HG03135 (cell line): ENCODE results near the gene CHN1.

Experiments
- ATAC-seq: cut with Tn5 transposase; IDR thresholded peaks from one replicate; pipeline ENCODE4 v1.9.1; 2021; ENCODE audit warnings: mild to moderate bottlenecking, moderate library complexity; ENCODE audit not compliant: unreplicated experiment

CHN1 gene

DNA sequence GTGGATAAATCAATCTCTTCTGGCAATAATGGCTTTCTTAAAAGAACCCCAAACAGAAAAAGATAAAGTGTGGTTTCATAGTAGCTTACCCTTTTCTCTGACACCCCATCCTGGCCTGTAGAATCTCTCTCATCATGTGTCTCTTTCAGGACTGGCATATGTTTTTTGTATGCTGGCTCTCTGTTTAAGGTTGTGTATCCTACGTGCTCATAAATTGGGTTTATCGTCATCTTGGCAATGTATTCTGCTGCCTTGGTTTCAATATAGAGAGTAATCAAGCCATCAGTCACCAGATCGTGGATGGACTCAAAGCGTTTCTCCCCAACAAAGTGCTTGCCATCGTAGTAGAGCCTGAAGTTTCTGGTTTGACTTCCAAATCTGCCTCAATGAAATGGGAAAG lies 127.4 kb downstream of the CHN1 start:
- no peak for ATAC-seq

DNA sequence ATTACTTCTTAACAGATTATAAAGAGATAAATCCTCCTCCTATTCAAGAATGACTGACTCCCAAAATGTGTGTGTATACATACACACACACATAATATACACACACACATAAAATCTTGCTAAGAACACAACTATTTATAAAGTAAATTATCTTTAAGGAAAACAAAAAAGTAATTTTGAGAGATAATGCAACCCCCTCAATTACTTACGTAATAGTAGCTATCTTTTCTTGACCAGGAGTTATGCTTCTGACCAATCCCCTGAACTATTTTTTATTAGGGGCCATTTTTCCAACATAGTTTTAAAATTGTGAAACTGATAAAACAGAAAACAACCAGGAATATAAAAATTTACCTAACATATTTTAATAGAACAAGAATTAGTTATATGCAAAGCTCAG lies 127.9 kb downstream of the CHN1 start:
- ATAC-seq: no peak

DNA sequence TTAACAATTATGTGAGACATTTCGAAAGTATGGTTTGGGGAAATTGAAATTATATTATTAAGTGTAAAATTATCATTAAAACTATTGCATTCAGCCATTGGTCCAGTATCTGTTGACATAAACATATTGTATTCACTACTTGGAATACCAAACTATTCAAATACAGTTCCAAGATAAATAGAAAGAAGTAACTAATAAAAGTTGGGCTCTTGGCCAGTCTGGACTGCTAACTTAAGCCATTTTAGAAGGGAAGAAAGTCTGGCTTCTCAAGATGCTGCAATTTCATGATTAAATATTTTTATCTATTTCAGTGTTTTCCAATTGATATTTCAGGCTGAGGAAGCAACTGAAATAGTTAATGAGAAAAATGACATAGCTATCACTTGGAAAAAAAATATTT lies 131.1 kb downstream of the CHN1 start:
- no peak for ATAC-seq

DNA sequence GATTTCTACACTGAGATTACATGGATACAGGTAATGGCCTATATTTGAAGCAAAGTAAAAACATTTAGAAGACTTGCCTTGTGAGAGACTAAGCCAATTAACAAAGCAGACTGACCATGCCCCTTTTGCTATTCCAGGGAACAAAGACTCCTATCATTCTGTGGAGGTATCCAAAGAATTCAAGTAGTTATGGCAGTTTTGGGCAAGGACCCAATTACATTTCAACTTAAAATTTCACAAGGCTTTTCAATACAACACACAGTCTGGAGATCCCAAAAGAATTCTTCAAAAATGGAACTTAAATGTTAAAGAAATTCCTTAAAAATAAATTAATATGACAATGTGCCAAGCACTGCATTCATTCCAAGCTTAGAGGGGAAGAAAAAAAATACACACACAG lies 131.7 kb downstream of the CHN1 start:
- no peak for ATAC-seq

DNA sequence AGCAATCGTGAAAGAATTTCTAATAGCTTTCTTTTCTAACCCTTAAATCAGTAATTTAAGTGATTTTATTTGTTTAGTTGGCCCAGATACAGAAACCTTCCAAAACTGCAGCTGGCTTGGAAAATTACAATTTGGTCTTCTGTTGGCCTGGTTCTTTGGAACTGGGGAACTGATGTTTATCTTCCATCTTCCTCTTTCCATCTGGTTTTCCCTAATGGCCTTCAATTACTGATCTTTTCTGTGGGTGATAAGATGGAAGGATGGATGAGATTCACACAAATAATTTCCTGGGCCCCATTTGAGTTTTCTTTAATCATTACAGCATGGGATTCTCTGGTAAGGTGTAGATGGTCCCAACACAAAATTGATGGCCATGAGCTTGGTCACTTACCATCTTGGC lies 134.4 kb downstream of the CHN1 start:
- ATAC-seq: no peak

DNA sequence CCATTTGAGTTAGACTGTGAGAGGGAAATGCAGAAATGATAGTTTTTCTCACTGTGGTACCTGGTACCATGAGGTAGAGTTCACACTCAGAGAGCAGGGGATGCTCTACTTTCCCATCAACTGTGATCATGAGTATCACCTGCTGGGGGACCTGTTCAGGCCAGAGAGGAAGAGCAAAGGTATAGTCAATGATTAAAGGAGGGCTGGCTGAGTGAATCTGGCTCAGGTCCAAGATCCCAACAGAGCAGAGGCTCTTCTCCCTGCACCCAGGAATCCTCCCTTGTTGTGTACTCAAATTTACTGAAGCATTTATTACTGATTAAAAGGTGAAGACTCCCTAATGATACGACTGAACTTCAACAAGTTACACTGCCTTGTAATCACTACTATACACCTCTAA lies 136.3 kb downstream of the CHN1 start:
- no peak for ATAC-seq

DNA sequence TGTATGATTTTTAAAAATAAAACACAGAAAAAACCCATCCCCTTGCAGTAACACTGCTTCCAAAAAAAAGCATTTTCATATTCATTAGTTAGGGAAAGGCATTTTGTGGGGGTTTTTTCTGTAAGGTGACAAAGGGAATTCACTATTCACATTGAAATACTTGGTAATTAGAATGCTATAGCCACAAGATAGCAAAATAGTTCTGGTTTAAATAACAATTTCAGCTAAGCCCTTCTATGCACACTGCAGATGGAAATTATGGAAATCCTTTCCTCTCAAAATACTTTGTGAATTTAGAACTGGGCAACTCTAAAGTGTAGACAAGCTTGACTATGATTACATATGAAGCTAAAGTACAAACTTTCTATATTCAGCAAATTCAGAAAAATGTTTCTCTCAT lies 138.8 kb downstream of the CHN1 start:
- no peak for ATAC-seq

DNA sequence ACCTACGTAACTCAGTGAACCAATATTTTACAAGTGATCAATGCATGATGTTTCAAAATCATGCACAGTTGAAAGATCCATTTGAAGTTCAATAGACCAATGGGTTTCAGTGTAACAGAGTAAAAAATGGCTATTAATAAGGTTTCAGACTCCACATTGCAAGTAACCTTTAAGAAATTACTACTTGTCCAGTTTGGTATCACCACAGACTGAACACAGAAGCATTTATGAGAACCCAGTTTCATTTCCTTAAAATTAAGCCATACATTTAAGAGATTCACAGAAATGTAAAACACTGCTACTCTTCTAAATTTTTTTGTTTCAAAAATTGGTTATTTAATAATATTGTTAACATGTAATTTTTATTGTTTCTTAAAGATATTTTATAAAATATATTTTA lies 142.0 kb downstream of the CHN1 start:
- no peak for ATAC-seq

DNA sequence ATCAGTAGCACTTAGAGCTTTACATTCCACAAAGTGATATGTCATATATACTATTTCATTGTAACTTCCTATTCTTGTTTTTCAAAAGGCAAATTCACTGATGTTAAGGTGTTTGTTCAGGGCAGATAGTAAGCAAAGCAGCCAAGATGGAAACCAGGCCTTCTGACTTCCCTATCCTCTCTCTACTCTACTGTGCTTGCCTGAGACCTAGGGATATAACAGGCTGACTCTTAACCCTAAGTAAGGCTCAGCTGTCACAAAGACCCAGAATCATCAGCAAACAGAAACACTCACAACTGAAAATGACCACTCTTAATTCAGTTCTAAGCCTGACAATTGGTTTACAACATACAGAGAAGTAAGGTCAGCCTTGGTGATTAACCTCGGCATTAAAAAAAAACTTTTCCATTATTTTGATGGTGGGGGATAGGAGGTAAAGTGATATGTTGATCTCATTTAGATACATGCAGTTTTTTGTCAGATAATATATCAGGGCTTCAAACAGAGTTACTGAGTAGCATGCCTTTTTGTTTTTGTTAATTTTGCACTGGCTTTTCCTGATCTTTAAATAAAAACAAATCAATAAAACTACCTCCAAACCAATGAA lies 145.5 kb downstream of the CHN1 start:
- ATAC-seq: no peak

DNA sequence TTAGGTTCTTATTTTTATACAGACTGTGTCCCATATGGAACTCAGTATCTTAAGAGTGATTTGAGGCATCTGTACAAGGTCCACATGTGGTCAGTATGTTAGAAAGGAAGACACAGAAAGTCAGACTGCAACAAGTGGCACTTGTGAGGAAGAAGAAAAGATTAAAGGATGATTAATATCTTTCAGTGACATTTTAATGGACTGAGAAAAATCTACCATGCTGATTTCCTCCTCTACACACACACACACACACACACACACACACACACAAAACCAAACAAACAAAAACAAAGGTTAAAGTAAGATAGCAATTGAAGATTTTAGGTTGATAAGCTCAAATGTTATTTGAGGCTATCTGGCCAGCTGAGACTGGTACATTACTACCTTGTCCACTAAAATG lies 146.4 kb downstream of the CHN1 start:
- no peak for ATAC-seq

DNA sequence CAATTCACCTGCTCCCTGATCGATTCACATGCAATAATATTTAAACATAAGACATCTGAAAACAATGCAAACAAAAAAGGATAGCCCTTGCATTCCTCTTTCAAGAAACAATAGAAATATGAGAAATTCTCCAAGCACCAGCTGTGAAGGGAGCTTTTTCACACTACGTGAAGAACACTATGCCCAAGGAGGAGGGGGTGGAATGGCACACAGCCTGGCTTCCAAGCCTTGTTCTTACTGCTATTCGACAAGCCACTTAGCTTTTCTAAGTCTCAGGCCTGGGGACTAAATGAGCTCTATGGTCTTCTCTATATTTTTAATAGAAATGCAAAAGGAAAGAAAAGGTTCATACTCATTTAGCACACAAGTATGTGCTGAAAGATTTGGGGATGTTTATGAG lies 148.7 kb downstream of the CHN1 start:
- no peak for ATAC-seq

DNA sequence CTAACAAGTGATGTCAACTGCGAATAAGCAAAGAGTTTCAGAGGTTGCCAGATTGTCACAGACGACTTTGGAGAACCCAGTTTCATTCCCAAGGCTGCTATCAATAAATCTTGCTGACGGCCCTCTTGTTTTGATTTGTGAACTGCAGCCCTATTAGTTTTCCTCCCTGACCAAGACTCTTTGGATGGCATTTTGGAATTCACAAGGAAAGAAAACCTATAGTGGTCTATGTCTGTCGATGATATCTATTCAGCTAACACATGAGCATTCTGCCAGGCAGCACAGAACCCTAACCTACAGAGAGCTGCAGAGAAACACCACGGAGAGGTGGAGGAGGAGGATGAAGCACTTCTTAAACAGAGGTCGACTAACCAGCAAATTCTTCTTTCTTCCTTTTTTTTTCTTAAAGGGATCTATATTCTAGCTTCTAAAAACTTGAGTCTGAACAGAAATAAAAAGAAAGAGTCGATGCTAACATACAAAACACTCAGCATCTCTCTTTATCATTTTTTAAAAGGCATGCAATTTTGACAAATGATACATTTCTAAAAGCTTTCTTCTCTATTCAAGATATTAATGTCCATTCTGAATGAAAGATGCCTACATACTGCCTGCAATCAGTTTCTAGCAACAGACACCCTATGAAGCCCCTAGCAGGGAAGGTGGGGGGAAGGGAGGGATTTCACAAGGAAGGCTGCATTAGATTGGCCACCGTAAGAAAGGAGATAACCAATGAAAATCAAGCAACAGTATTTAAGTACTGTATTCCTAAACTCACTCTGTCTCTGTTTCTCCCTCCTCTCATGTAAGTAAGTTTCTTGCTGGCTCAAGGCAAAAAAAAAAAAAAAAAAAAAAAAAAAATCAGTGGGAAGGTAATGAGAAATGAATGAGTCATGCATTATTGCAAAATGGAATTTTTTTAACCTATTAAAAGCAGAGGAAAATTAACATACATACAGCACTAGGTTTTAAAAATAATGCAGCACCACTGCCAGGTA lies 157.9 kb downstream of the CHN1 start:
- ATAC-seq: no peak

DNA sequence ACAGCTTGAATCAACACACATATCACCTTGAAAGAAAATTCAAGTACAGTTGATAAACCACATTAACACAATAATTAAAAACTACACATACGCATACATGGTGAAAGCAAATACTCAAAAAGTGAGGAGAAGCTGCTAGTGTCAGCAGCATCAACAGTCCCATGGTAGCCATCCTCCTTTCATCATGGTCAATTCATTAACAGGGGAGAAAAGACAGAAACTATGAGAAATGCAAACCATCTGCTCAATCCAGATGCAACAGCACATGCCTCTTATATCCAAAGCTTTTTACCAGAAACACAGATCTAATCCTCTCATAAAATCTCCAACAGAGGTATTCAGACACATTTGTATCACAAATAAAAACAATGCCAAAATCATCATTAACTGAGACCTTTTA lies 159.0 kb downstream of the CHN1 start:
- ATAC-seq: no peak

DNA sequence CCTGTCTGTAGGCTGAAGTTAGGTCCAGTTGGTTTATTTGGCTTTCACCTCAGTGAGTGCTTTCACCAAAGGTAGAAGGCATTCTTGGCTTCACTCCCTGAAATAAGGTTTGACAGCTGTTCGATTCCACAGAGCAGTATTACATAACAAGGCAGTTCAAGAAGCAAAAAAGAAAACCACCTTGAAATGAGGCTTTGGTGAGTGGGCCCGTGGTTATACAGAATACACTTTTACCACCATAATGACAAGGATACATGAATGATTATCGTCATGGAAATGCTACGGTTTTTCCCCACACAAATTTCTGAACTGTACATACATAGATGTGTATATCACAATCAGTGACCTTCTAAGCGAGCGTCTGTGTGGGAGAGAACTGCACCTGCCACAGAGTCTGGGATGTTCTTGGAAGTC lies 160.9 kb downstream of the CHN1 start:
- no peak for ATAC-seq

DNA sequence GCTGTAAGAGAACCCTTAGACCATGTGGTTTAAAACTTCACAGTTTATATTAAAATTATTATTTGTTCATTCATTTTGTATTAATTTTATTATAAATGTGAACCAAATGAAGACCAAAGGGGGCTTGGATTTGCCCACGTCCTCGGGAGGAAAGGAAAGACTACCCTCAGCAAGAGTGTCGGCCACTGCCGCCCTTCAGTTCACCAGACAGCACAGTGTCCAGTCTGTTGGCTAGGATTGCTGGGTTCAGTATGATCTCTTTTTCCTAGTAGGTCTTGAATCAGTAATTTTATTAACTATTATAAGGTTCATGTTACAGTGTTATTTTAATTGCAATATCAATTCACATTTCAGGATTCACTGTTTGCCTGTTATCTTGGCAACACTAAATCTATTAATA lies 162.7 kb downstream of the CHN1 start:
- ATAC-seq: no peak

DNA sequence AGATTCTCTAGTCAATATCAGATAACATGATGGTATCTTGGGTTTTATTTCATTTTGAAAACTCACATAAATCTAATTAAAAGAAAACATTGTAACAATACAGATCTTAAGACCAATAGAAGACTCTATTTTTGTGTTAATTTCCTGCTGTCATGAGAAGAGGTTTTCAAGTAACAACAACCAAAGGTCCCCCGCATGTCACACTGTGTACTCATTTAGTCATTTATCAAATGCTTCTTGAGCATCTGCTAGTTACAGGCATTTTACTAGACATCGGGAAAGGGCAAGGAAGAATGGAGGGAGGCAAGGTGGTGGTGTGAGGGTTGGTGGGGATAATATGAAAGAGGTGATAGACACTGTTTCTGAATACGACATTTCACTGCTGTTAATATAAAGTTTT lies 163.2 kb downstream of the CHN1 start:
- no peak for ATAC-seq

DNA sequence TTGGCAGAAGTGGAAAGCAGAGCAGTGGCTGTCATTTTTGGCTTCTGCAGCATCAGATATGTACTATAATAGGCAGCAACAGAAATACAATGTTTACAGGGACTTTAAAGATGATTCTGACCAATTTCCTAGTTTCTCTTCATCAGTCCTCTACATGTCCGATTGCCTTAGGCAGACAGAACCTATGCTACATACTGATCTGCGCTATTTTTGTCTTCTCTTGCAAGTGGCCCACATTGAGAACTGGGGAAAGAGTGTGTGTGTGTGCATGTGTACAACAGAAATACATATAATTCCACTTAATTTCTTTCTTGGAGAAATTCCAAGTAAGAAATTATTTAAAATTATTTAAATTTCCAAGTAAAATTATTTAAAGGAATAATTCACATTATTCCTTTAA lies 163.8 kb downstream of the CHN1 start:
- ATAC-seq: no peak

DNA sequence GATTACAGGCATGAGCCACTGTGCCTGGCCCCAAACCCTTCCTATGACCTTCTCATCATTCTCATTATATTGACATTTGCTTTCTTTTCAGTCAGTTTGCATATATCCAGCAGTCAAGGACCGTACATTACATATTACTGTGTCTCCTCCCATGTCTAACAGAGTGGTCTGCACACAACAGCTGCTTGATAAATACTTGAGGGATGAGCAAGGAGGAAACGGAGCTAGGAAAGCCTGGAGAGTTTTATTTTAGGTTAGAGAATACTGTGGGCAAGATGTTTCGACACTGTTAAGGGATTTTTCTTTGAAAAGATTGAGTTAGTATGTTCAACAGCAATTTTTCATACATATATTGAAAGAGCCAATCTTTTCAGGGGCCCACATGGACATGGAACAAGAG lies 164.7 kb downstream of the CHN1 start:
- no peak for ATAC-seq

DNA sequence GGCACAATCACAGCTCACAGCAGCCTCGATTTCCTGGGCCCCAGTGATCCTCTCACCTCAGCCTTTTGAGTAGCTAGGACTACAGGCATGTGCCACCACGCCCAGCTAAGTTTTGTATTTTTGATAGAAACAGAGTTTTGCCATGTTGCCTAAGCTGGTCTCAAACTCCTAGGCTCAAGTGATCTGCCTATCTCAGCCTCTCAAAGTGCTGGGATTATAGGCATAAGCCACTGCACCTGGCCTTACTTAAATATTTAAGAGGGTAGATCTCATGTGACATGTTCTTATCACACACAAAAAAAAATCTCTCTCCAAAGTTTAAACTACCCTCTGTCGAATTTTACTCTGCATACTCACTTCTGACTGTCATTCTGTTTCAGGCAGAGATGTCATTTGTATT lies 165.5 kb downstream of the CHN1 start:
- ATAC-seq: no peak

DNA sequence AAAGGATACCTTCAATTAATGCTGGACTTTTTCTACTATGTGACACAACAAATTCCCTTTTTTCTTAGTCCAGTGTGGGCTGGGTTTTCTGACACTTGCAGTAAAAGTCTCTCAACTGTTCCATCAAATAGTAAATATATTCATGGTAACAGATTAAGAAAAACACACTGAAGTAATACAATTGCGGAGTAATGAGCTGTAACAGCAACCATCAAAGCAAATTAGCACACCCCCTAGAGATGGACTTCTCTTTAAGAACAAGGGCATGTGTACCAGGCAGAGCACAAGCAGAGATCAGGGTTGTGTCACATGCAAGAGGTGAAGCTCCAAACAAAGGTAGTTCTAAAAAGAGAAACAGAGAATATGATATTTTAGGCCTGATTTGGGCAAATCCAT lies 168.2 kb downstream of the CHN1 start:
- ATAC-seq: no peak

DNA sequence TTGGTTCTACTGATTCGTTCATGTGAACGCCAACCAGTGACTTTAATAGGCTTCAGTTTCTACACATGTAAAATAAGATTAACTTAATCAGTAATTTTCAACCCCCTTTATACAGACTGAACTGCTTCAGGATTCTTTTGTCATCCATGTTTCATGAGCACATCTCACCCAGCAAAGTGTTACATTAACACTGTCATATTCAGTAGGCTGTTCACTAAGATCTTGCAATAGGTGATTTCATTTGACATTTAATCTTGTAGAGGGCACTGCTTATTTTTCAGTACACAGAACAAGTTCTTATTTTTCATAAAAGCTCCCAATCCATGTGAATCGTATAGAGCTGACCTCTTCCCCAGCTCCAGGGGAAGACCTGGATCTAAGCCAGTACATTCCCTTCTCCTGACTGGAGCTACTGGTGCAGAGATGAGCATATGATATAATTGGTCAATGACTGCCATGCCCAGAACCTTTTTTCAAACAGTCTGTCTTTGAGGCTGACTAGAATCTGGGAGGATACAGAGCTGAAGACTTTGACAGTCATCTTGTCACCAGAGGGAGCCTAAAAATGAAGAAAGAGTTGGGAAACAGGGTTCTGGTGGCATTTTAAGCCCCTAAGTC lies 168.7 kb downstream of the CHN1 start:
- no peak for ATAC-seq

DNA sequence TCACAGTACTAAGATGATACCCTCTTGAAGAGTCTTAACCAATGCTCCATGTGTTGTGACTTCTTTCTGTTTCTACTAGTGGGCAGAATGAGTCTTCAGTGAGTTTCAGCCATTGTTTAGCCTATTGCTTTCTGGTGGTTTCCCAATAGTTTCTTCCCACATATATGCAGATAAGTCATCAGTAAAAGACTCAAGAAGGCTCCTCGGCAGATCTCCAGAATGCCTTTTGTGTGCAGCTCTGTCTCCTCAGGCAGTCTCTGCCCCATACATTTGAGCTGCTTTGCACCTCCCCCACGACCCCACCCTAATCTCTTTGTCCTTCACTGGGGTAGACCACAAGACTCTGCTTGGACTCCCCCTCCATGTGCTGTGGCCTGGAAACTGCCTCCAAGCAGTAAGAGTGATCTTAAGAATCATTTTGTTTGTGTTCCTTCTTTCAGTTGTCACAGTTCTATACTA lies 169.4 kb downstream of the CHN1 start:
- ATAC-seq: no peak
